NB4 (cell line): ENCODE measurements around the gene C2CD4A.

ENCODE experiments used
- CTCF ChIP-seq: IDR thresholded peaks from one replicate; pipeline ENCODE4 v1.5.1; 2012; ENCODE audit warnings: low read depth, low read length
- MYC ChIP-seq: IDR thresholded peaks from 2 replicates; pipeline ENCODE4 v1.6.1; 2011; ENCODE audit warnings: low read depth, low read length
- POLR2A ChIP-seq: IDR thresholded peaks from 2 replicates; pipeline ENCODE4 v1.6.1; 2011; ENCODE audit warnings: mild to moderate bottlenecking; ENCODE audit not compliant: insufficient read length; ENCODE audit errors: extremely low read depth

GRCh38 chr15:62104401-62104800, 37.6 kb downstream of the C2CD4A start:
- no peak for TF ChIP-seq POLR2A
- TF ChIP-seq CTCF = no peak
- no peak for TF ChIP-seq MYC
